Ishikawa (cell line): ENCODE measurements around the gene ITPR1.

Source experiments
- CEBPB ChIP-seq: IDR thresholded peaks from 2 replicates; pipeline ENCODE4 v1.6.1; 2012
- CREB1 ChIP-seq: IDR thresholded peaks from 2 replicates; pipeline ENCODE4 v1.6.1; 2012; ENCODE audit warnings: low read depth
- EP300 ChIP-seq: IDR thresholded peaks from 2 replicates; pipeline ENCODE4 v1.6.1; 2012; ENCODE audit warnings: borderline replicate concordance
- FOXM1 ChIP-seq: IDR thresholded peaks from 2 replicates; pipeline ENCODE4 v1.6.1; 2012; ENCODE audit warnings: low read depth, borderline replicate concordance
- MAX ChIP-seq: IDR thresholded peaks from 2 replicates; pipeline ENCODE4 v1.6.1; 2012
- RAD21 ChIP-seq: IDR thresholded peaks from 2 replicates; pipeline ENCODE4 v1.6.1; 2012; ENCODE audit warnings: low read depth
- TAF1 ChIP-seq: IDR thresholded peaks from 2 replicates; pipeline ENCODE4 v1.6.1; 2012; ENCODE audit warnings: low read depth, mild to moderate bottlenecking
- TCF12 ChIP-seq: IDR thresholded peaks from 2 replicates; pipeline ENCODE4 v1.6.1; 2012; ENCODE audit warnings: low read depth
- TEAD4 ChIP-seq: IDR thresholded peaks from 2 replicates; pipeline ENCODE4 v1.6.1; 2012
- YY1 ChIP-seq: IDR thresholded peaks from 2 replicates; pipeline ENCODE4 v1.6.1; 2012; ENCODE audit warnings: low read depth
- ZBTB7A ChIP-seq: IDR thresholded peaks from 2 replicates; pipeline ENCODE4 v1.6.1; 2012; ENCODE audit warnings: low read depth
- TF ChIP-seq, protein P1 (sequence below): IDR thresholded peaks from 2 replicates; pipeline ENCODE4 v1.6.1; 2012; ENCODE audit warnings: low read depth, mild to moderate bottlenecking

- TF ChIP-seq YY1 (no peak), TCF12 (no peak), RAD21 (no peak), TAF1 (no peak), EP300 (no peak), FOXM1 (no peak), MAX (no peak), CREB1 (no peak), CEBPB (no peak), ZBTB7A (no peak), TEAD4 (no peak)
- TF ChIP-seq, protein P1, sequence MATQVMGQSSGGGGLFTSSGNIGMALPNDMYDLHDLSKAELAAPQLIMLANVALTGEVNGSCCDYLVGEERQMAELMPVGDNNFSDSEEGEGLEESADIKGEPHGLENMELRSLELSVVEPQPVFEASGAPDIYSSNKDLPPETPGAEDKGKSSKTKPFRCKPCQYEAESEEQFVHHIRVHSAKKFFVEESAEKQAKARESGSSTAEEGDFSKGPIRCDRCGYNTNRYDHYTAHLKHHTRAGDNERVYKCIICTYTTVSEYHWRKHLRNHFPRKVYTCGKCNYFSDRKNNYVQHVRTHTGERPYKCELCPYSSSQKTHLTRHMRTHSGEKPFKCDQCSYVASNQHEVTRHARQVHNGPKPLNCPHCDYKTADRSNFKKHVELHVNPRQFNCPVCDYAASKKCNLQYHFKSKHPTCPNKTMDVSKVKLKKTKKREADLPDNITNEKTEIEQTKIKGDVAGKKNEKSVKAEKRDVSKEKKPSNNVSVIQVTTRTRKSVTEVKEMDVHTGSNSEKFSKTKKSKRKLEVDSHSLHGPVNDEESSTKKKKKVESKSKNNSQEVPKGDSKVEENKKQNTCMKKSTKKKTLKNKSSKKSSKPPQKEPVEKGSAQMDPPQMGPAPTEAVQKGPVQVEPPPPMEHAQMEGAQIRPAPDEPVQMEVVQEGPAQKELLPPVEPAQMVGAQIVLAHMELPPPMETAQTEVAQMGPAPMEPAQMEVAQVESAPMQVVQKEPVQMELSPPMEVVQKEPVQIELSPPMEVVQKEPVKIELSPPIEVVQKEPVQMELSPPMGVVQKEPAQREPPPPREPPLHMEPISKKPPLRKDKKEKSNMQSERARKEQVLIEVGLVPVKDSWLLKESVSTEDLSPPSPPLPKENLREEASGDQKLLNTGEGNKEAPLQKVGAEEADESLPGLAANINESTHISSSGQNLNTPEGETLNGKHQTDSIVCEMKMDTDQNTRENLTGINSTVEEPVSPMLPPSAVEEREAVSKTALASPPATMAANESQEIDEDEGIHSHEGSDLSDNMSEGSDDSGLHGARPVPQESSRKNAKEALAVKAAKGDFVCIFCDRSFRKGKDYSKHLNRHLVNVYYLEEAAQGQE, result no peak
Observed at GRCh38 chr3:4782095-4782494, 288.9 kb downstream of the ITPR1 start.
